DMS114 treated with DMSO at 0.1 percent for 48 hours (cell line): ENCODE measurements around the gene PIK3CG.
"Not testable (repeated sequence)": the region's sequence is repeated elsewhere in the genome, so short reads cannot be mapped to it uniquely, and the experiment has no call there.

Source experiments
- DNase-seq: peaks from one replicate; lab custom pipeline; 2025; ENCODE audit not compliant: unreplicated experiment; lab: John Stamatoyannopoulos, UW

Gene PIK3CG

DNA sequence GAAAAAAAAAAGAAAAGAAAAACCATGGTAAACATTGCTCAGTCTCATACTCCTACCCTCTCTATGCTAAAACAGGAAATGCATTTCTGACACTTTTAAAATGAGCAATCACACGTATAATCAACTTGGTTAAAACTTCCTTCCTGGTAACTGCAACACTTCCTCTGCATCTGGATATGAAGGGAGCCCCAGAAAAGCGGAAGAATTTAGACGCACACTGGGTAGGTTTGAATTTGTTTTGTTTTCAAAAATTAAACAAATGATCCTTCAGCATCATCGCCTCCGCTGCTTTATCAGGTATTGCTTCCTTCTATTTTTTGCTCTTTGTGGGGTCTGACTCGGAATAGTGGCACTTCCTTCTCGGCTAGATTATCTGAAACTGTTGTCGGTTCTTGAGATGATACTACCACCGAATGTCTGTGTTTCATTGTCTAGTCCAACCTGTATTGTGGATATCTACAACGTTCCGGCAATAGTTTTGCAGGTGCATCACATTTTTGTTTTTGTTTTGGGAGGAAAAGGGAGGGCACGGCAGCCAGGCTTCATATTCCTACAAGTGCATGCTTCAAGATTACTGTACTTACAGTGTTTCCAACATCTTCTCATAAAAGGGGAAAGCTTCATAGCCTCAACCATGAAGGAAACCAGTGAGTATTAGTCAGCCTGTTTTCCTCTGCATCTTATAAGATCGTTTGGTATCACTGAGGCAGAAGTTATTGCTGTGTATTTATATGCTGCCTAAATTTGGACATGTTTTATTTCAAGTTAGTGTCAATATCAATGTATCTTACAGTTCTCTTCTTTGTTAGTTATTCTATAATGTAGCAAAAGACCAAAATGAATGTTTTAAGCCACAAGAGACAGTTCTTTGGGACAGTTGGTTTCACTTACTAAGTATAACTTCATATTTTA, at the start of gene PIK3CG:
Gene PIK3CG (plus strand): TSS at position 153 of the 912 bp plus-strand sequence. CDS start 2,280 bp downstream, outside the sequence.
- DNase-seq, result no peak

DNA sequence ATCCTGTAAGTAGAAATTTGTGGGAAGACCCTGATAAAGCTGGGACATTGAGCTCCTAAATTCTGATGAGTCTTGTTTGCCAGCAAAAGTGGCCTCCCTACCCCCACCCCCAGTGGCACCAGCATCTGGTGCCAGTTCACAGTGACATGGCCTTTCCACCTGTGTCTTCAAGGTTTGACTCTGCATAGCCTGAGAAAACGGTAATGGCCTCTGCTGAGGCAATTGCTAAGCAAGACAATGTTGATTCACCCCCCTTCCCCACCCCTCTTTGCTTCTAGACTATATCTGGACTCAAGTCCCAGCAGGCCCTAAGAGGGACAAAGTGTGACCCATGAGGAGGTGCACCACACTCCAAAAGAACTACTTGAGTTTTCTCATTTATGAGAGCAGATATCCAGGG, 48.0 kb upstream of the PIK3CG start:
- no peak for DNase-seq

DNA sequence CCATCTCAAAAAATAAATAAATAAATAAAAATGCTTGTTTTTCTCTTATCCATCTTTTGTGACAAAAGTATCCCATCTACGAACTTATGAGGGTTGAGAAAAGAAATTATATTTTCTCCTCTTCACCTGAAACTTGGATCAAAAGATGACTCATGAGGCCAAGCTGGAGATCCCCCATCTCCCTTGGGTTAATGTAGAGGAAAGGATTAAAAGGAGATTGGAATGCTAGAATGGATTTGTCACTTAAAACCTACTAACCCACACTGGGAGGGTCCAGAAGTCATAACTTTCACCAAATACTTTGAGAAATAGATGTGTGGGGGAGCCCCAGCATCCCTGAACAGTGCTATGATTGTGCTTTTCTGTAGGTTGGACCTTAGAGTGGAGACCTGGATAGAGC, 46.3 kb upstream of the PIK3CG start:
- no peak for DNase-seq

DNA sequence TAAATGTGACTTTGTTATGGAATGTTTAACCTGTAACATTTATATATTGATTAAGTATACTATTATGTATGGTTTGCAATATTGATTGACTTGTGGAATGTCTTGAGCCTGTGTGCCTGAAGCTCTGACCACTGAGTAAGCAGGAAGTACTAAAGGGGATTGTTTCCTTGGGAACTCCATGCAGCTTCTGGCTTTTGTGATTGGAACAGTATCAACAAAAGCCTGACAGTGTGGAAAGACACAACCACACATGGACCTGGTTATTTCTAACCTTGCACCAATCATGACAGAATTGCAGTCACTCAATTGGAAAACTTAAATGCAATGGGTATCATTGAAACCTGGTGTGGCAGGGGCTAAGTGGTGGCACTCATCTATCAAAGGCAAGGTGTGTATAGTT, 45.5 kb upstream of the PIK3CG start:
- DNase-seq, result no peak

DNA sequence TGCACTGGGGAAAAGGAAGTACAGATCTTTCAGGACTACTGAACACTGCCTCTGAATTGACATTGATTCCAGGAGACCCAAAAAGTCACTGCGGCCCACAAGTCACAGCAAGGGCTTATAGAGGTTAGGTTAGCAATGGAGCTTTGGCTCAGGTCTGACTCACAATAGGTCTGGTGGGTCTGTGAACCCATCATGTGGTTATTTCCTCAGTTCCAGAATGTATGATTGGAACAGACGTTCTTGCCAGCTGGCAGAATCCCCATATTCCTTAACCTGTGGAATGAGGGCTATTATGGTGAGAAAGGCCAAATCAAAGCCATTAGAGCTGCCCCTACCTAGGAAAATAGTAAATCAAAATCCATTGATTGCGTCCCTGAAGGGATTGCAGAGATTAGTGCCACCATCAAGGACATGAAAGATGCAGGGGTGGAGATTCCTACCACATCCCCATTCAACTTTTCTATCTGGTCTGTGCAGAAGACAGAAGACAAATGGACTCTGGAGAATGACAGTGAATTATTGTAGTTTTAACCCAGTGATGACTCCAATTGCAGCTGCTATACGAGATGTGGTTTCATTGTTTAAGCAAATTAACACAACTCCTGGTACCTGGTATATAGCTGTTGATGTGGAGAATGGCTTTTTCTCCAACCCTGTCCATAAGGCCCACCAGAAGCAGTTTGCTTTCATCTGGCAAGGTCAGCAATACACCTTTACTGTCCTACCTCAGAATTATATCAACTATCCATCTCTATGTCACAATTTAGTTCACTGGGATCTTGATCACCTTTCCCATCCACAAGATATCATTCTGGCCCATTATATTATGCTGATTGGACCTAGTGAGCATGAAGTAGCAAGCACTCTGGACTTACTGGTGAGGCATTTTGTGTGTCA, 44.5 kb upstream of the PIK3CG start:
- DNase-seq, result no peak

DNA sequence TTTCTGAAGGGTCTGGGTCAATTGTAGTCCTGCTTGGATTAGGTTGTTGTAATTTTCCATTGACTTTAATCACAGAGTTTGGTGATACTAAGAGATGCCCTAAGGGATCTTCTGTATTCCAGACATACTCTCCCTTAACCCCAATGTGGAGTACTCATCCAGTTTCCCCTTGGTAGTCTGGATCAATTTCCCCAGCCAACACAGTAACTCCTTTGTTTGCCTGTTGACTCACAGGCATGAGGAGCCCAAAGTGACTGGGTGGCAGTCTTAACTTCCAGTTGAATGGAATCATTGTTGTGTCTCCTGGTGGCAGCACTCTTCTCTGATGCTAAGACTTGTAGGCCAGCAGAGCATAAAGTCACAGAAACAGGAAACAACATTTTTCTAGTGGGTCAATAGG, 41.5 kb upstream of the PIK3CG start:
- DNase-seq, result no peak

DNA sequence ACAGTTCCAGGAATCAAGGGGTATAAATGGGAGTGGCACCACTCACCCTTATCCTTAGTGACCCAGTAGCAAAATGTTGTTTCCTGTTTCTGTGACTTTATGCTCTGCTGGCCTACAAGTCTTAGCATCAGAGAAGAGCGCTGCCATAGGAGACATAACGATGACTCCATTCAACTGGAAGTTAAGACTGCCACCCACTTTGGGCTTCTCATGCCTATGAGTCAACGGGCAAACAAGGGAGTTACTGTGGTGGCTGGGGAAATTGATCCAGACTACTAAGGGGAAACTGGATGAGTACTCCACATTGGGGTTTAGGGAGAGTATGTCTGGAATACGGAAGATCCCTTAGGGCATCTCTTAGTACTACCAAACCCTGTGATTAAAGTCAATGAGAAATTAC, 40.6 kb upstream of the PIK3CG start:
- DNase-seq, result no peak

DNA sequence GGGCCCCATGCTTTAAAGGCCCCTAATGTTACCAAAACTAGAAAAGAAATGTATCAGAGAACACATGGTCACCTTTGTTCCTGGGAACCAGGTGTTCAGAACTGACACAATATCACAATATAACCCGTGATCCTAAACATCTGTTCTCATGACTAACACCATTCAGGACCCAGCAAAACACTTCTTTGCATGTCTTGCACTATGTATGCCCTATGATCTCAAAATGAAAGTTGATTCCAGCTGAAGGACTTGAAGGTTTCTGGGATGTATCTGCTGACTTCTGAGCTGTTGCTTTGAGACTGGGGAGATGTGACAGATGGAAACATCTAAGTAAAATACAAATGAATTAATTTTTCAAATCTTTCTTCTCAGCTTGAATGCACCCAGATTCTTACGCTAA, 37.5 kb upstream of the PIK3CG start:
- no peak for DNase-seq

DNA sequence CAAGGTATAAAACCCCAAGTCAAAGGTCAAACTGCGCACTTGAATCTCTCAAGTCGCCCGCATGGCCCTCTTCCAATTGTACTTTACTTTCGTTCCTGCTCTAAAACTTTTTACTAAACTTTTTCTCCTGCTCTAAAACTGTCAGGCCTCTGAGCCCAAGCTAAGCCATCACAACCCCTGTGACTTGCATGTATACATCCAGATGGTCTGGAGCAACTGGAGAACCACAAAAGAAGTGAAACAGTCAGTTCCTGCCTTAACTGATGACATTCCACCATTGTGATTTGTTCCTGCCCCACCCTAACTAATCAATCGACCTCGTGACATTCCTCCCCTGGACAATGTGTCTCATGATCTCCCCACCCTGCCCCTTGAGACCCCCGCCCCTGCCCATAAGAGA, 35.6 kb upstream of the PIK3CG start:
- DNase-seq, result no peak

DNA sequence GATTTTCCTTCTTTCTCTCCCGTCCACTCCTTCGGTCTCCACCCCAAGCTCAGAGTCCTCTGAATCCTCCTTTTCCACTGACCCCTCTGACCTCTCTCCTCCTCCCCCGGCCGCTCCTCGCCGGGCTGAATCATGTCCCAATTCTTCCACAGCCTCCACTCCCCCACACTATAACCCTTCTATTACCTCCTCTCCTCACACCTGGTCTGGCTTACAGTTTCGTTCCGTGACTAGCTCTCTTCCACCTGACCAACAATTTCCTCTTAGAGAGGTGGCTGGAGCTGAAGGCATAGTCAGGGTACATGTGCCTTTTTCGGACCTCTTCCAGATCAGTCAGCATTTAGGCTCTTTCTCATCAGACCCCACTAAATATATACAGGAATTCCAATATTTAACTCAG, 34.2 kb upstream of the PIK3CG start:
- DNase-seq, result not testable (repeated sequence)

DNA sequence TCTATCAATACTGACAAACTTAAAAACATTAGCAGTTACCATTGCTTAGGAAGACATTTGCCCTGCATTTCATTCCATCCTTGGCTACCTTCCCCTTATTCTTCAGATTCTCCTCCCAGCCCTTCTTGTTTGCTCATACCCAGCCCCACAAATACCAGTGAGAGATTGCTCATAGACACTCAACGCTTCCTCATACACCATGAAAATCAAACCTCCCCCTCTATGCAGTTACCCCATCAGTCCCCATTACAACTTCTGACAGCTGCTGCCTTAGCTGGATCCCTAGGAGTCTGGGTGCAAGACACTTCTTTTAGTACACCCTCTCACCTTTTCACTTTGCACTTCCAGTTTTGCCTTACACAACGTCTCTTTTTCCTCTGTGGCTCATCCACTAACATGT, 28.3 kb upstream of the PIK3CG start:
- DNase-seq, result no peak

DNA sequence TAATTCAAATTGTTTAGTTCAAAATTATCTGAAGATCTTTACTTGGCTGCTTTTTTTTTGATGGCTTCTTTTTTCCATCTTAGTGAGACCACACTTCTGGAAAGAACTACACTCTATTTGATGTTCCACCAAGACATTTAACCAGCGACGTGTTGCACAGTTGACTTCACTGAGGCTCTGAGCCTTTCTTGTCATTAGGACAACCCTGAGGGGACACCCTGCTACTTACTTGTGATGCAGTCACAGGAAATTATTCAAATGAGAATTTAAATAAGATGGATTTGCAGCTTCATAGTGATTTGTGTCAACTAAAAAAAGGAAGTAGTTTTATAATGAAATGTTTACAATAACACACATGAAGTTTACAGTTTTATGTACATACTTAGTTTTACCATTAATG, 25.6 kb upstream of the PIK3CG start:
- DNase-seq, result no peak

DNA sequence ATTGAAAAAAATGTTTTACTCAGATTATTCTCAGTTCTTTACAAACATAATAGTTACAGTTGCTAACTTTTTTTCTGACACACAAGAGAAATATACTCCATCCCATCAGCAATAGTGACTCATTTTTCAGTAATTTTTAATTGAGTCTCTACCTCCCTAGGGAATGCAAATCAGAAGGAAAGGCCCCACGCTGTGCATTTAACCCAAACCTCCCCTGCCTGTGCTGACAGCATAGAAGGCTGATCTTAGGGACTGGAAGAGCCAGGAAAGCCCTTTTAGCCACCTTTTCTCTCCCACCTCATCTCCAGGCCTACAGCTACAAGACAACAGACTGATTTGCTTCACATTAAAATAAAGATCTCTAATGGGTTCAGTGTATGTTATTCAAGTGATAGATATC, 24.7 kb upstream of the PIK3CG start:
- no peak for DNase-seq

DNA sequence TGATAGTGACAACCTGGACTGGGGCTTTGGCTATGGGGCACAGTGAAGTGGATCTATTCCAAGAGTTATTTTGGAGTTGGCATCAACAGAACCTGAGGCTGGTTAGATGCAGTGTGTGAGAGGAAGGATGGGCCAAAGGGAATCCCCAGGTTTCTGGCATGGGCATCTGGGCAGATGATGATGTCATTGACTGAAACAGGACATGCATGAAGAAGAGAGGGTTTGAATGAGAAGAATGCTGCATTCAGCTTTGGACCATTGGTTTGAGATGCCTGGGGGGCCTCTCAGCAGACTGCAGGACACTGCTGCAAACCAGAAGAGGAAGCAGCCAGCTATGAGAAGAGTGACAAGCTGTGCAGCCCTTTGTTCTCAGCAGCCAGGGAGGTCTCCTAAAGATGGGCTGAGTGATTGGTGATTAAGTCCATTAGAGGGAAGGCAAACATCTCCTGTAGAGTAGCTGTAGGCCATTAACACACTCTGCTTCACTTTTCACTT, 23.1 kb upstream of the PIK3CG start:
- DNase-seq, result no peak

DNA sequence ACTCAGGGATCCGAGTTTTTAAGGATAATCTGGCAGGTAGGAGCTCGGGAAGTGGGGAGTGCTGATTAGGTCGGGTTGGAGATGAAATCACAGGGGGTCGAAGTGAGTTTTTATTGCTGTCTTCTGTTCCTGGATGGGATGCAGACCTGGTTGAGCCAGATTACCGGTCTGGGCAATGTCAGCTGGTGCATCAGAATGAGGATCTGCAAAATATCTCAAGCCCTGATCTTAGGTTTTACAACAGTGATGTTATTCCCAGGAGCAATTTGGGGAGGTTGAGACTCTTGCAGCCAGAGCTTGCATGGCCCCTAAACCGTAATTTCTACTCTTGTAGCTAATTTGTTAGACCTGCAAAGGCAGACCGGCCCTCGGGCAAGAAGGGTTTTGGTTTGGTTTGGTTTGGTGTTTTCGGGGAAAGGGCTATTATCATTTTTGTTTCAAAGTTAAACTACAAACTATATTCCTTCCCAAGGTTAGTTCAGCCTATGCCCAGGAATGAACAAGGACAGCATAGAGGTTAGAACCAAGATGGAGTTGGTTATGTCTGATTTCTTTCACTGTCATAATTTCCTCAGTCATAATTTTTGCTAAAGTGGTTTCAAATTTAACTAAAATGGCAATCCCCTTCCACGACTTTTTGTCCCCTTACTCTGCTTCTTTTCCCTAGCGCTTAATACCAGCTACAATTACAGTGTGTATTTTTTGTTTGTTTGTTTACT, 20.6 kb upstream of the PIK3CG start:
- no peak for DNase-seq

DNA sequence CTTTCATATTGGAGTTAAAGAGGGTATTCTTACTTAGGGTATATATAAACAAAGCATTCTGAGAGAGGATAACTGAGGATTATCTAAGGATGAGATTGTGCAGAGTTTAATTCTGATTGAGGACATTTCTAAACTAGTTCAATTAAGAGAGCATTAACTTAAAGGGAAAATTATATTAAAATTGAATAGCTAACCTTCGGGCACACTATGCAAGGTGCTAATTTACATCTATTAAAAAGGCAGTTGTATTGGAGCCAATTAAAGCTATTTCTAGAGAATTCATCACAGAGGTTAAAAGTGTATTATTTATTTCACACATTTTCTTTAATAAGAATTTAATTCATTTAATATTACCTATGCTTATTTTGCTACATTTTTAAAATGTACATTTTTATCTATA, 17.0 kb upstream of the PIK3CG start:
- DNase-seq, result no peak

DNA sequence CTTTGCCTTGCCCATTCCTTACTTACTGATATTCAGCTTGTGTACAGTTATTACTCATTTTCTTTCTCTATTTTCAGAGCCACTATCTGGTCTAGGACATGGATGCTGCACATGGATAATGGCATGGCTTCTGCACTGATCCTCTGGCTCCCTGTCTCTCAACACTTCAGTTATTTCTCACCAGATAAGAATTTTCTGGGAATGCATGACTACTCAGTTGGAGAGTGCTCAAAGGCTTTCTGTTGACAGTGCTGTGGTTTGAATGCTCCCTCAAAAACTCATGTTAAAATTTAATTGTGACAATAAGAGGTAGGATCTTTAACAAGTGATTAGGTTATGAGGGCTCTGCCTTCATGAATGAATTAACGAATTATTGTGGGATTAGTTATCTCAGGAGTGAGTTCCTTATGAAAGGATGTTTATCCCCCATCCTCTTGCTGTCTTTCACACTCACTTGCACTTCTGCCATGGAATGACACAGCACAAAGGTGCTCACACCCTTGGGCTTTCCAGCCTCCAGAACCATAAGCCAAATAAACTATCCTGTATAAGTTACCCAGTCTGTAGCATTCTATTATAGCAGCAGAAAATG, 16.1 kb upstream of the PIK3CG start:
- no peak for DNase-seq

DNA sequence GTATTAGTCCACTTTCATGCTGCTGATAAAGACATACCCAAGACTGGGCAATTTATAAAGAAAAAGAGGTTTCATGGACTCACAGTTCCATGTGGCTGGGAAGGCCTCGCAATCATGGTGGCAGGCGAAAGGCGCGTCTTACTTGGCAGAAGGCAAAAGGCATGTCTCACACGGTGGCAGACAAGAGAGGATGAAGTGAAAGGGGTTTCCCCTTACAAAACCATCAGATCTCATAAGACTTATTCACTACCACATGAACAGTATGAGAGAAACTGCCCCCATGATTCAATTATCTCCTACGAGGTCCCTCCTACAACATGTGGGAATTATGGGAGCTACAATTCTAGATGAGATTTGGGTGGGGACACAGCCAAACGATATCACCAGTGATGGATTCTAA, 13.4 kb upstream of the PIK3CG start:
- not testable (repeated sequence) for DNase-seq

DNA sequence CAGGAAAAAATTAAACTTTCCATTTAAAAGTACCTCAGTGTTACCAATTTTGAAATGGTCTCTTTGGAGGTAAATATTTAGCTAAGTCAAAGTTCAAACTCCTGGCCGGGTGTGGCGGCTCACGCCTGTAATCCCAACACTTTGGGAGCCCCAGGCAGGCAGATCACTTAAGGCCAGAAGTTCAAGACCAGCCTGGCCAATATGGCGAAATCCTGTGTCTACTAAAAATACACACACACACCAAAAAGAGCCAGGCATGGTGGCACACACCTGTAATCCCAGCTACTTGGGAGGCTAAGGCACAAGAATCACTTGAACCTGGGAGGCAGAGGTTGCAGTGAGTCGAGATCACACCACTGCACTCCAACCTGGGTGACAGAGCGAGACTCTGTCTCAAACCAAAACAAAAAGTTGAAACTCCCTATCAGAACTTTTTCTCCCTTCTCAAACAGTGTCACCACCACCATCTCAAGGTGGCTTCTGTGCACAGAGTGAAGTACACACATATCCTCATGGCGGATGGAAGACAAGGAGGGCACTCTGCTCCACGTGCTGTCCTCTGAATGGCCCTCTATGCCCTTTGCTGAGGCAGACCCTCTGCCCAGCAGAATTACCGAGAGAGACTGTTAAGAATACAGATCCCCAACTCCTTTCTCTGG, 11.7 kb upstream of the PIK3CG start:
- DNase-seq, result no peak

DNA sequence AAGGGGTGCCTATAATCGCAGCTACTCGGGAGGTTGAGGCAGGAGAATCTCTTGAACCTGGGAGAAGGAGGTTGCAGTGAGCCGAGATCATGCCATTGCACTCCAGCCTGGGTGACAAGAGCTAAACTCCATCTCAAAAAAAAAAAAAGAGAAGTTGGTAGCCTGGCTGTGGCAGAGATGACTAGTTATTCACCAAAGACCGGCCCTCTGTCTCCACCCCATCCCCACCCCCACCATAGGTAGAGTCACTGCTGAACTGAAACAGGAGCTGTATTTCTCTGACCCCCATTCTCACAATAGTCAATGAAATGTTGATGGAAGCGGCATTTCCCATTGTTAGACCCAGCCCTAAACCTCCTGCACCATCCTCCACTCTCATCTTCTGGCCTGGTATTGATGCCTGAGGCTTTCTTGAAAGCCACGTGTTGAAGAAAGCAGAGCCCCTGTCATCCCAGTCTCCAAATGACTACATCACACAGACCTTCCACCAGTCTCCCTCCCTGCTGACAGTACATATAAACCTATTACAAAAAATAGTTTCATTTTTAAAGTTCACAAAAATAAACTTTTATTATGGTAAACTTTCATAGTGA, 9.4 kb upstream of the PIK3CG start:
- no peak for DNase-seq
